H1 (cell line): ENCODE measurements around the gene NHERF2. TPM values are rescaled to one million over a fixed set of nuclear protein-coding genes. Genes with fewer than 3 reads are reported as not detected.

Experiments
- CHD7 ChIP-seq: fragments of 300-600 bp; sonication (generic); IDR thresholded peaks from 2 replicates; pipeline ENCODE4 v1.7.1; 2012; ENCODE audit warnings: low read length, moderate library complexity, mild to moderate bottlenecking, inconsistent platforms; ENCODE audit not compliant: insufficient replicate concordance
- GTF2F1 ChIP-seq: IDR thresholded peaks from 2 replicates; pipeline ENCODE4 v1.6.1; 2012; ENCODE audit warnings: low read depth, low read length, improper control_type of control experiment, borderline replicate concordance
- HDAC2 ChIP-seq, 2 experiments: fragments of 300-600 bp in 1 of 2; sonication (generic) in 1 of 2; IDR thresholded peaks; 2 replicates each; pipeline ENCODE4 v1.6.1; 2011 to 2012; ENCODE audit warnings: low read depth in 2 of 2, low read length in 2 of 2, mild to moderate bottlenecking in 2 of 2, moderate library complexity in 2 of 2, borderline replicate concordance in 1 of 2, inconsistent platforms in 1 of 2
- NANOG ChIP-seq: IDR thresholded peaks from 2 replicates; pipeline ENCODE4 v1.6.1; 2011; ENCODE audit warnings: low read length, low read depth, mild to moderate bottlenecking, inconsistent platforms; ENCODE audit not compliant: insufficient read depth, poor library complexity, severe bottlenecking
- polyA plus RNA-seq, 7 experiments: library from polyadenylated mRNA; depleted of rRNA in 3 of 7; stranded (reverse) in 5 of 7; unstranded in 2 of 7; fragments of >200 nt in 5 of 7; fragments of 200-250 nt in 2 of 7; gene quantifications; 1 replicate in 5 of 7; 2 replicates in 1 of 7; 4 replicates in 1 of 7; pipeline versions ENCODE4 v1.2.1 to v1.2.3, GENCODE V29; 2011 to 2013; ENCODE audit warnings: missing spikeins in 2 of 7, mixed read lengths in 2 of 7
- total RNA-seq: library from RNA; stranded (reverse); fragmentation: NEBNext Ultra II Directional; extraction: Animal tissue kit (Norgen Biotek cat#: 25700); gene quantifications from 2 replicates; pipeline ENCODE4 v1.2.1, GENCODE V29; 2021

NHERF2 gene
- total and polyA plus RNA-seq, 2 of the 8 experiments (the other 6 are each of a cell fraction or from before 2014, with no cell fraction given) = 13.9 to 19.3 TPM

- TF ChIP-seq NANOG (no peak), CHD7 (no peak), GTF2F1 (no peak), HDAC2 (IDR thresholded peaks at IDR 0.05; ENCODE audit: borderline replicate concordance in 1 of 2, low read depth in 2 of 2, low read length in 2 of 2) (no peak)
These were observed 14.3 kb downstream of the NHERF2 start (continued) for GRCh38 chr16:2040787-2041522.
